ENCODE data around the gene IQCF5.

IQCF5 gene

GRCh38 chr3:51830836-51831385 lies 44.5 kb downstream of the IQCF5 start (continued):
- no peak for TF ChIP-seq CREB5 (CRISPR knock-in tag; IDR thresholded peaks at IDR 0.05; ENCODE audit: low read depth)

GRCh38 chr3:51830345-51830744 lies 45.1 kb downstream of the IQCF5 start:
- no peak for TF ChIP-seq ISL1 (CRISPR knock-in tag; IDR thresholded peaks at IDR 0.05)
- TF ChIP-seq ZNF8 (CRISPR knock-in tag; IDR thresholded peaks at IDR 0.05): no peak
- TF ChIP-seq TOX (CRISPR knock-in tag; IDR thresholded peaks at IDR 0.05; ENCODE audit: borderline replicate concordance): no peak
- TF ChIP-seq PPARA (CRISPR knock-in tag; IDR thresholded peaks at IDR 0.05; ENCODE audit: borderline replicate concordance): no peak
- no peak for TF ChIP-seq TSHZ2 (CRISPR knock-in tag; IDR thresholded peaks at IDR 0.05)
- no peak for ATAC-seq

- no peak for ATAC-seq
- TF ChIP-seq ESRRG (CRISPR knock-in tag; IDR thresholded peaks at IDR 0.05): no peak
- no peak for TF ChIP-seq PATZ1 (CRISPR knock-in tag; IDR thresholded peaks at IDR 0.05; ENCODE audit: borderline replicate concordance)
- no peak for TF ChIP-seq GLIS3 (CRISPR knock-in tag; IDR thresholded peaks at IDR 0.05)
- TF ChIP-seq OSR1 (CRISPR knock-in tag; IDR thresholded peaks at IDR 0.05): no peak
Measured at GRCh38 chr3:51828297-51828696, 47.1 kb downstream of the IQCF5 start.
